Adipocyte (in vitro differentiated cells): Measurements from ENCODE around the gene KSR2.
"Not testable (repeated sequence)": the region's sequence is repeated elsewhere in the genome, so short reads cannot be mapped to it uniquely, and the experiment has no call there.

Source experiments
- DNase-seq: peaks from one replicate; pipeline ENCODE4 v3.0.0-alpha.2; 2015; ENCODE audit warnings: low read depth
- H3K27me3 ChIP-seq: replicated peaks from 2 replicates; pipeline ENCODE4 v1.7.0; 2013; ENCODE audit warnings: mild to moderate bottlenecking, low read length, moderate library complexity; ENCODE audit not compliant: control insufficient read depth, insufficient read depth
- H3K36me3 ChIP-seq: 2 replicates; pipeline ENCODE4 v1.7.0; 2013; ENCODE audit warnings: low read length, mild to moderate bottlenecking, moderate library complexity; ENCODE audit not compliant: control insufficient read depth, insufficient read depth, severe bottlenecking
- H3K4me1 ChIP-seq: 2 replicates; pipeline ENCODE4 v1.7.0; 2013; ENCODE audit warnings: mild to moderate bottlenecking, low read length, moderate library complexity; ENCODE audit not compliant: control insufficient read depth, insufficient read depth
- H3K4me3 ChIP-seq: 2 replicates; pipeline ENCODE4 v1.7.0; 2013; ENCODE audit warnings: mild to moderate bottlenecking, low read length, moderate library complexity
- H3K9ac ChIP-seq: 2 replicates; pipeline ENCODE4 v1.7.0; 2013; ENCODE audit warnings: mild to moderate bottlenecking, low read length, moderate library complexity
- H3K9me3 ChIP-seq: 2 replicates; pipeline ENCODE4 v1.7.0; 2013; ENCODE audit warnings: mild to moderate bottlenecking, low read length, moderate library complexity; ENCODE audit not compliant: control insufficient read depth

The KSR2 gene

DNA sequence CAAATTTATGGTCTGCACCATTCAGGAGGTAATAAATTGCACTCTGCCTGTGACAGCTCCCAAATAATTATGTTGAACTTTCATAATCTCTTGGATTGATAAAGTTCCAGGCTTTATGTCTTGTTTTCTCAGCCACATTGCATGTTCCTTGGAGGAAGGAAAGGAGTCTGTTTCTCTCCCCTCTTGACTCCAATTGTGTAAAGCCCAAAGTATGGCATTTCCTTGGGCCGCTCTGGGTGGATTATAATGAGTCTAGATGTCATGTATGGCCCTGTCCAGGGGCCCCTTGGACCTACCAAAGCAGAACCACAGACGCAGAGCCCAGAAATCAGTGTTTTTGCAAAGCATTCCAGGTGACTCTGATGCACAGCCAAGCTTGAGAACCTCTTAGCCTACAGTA, 160.8 kb downstream of the KSR2 start:
- Histone ChIP-seq H3K4me1 (no peaks in the 10 kb centered on the region), H3K9ac (no peak overlapping the region), H3K9me3 (no peaks in the 10 kb centered on the region), H3K27me3 (peaks cover 20% of the 10 kb centered on the region), H3K36me3 (no peaks in the 10 kb centered on the region), H3K4me3 (no peak overlapping the region)
- DNase-seq = no peak

DNA sequence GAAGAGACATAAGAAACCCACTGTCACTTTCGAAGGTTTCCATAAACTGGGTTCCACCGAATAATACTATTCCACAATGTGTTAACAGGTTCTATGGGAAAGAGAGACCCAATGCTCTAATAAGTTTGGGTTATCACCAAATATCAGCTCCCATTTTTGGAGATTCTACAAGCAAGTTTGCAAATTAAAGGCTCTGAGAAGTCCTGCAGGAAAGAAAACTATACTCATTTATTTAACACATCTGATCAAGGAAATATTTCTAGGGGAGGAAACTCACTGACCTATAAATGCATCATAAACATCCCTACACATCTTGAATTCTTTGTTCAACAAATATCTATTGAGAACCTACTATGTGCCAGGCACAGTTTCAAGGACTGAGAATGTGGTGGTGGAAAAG, 161.4 kb downstream of the KSR2 start:
- no peaks in the 10 kb centered on the region for H3K9me3 ChIP-seq
- no peak overlapping the region for H3K4me3 ChIP-seq
- no peak overlapping the region for H3K9ac ChIP-seq
- no peaks in the 10 kb centered on the region for H3K36me3 ChIP-seq
- H3K27me3 ChIP-seq = peaks cover 20% of the 10 kb centered on the region
- no peak for DNase-seq
- no peaks in the 10 kb centered on the region for H3K4me1 ChIP-seq

DNA sequence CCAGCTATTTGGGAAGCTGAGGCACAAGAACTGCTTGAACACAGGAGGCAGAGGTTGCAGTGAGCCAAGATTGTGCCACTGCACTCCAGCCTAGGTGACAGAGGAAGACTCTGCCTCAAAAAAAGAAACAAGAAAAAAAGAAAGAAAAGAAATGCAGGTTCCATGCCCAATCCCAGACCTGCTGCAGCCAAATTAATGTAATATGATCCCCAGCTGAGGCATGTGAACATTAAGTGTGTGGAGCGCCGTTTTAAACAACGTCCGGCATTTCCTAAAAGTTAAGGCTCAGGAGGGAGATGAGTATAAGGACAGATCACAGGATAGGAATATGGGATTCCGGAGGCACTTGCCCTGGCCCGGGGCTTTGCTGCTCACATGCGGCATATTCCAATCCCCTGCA, 162.9 kb downstream of the KSR2 start:
- DNase-seq = no peak
- peaks cover 15% of the 10 kb centered on the region for H3K27me3 ChIP-seq
- no peaks in the 10 kb centered on the region for H3K4me1 ChIP-seq

DNA sequence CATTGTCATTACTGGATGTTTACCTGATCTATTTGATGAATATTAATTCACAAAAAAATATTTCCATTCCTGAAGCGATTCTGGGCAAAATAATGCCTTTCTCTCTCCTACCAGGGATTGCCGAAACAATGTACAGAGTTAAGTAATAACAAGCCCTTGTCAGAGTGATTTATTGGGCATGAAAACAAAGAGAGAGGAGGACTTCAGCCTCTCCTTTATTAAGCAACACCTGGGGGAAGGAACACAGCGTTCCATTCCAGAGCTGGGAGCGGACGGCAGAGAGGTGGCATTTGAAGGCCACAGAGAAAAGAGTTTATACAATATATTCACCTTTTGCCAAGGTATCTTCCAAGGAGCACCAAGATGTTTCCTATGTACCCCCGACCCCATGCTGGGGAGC, 165.8 kb downstream of the KSR2 start:
- no peak for DNase-seq
- Histone ChIP-seq H3K4me1 (no peaks in the 10 kb centered on the region), H3K9me3 (no peaks in the 10 kb centered on the region)

More for the DNA sequence above, 162.9 kb downstream of the KSR2 start:
- H3K9me3 ChIP-seq = no peaks in the 10 kb centered on the region
- no peak overlapping the region for H3K9ac ChIP-seq
- no peaks in the 10 kb centered on the region for H3K36me3 ChIP-seq
- no peak overlapping the region for H3K4me3 ChIP-seq

DNA sequence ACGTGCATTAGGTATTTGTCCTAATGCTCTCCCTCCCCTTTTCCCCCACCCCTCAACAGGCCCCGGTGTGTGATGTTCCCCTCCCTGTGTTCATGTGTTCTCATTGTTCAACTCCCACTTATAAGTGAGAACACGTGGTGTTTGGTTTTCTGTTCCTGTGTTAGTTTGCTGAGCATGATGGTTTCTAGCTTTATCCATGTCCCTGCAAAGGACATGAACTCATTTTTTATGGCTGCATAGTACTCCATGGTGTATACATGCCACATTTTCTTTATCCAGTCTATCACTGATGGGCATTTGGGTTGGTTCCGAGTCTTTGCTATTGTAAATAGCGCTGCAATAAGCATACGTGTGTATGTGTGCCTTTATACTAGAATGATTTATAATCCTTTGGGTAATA, 168.1 kb downstream of the KSR2 start:
- H3K9ac ChIP-seq, DNase-seq, H3K36me3 ChIP-seq, H3K9me3 ChIP-seq, H3K4me1 ChIP-seq, H3K27me3 ChIP-seq, H3K4me3 ChIP-seq: not testable (repeated sequence)

More for the DNA sequence above, 165.8 kb downstream of the KSR2 start:
- Histone ChIP-seq H3K9ac (no peak overlapping the region), H3K4me3 (no peak overlapping the region), H3K27me3 (peaks cover 15% of the 10 kb centered on the region), H3K36me3 (no peaks in the 10 kb centered on the region)

DNA sequence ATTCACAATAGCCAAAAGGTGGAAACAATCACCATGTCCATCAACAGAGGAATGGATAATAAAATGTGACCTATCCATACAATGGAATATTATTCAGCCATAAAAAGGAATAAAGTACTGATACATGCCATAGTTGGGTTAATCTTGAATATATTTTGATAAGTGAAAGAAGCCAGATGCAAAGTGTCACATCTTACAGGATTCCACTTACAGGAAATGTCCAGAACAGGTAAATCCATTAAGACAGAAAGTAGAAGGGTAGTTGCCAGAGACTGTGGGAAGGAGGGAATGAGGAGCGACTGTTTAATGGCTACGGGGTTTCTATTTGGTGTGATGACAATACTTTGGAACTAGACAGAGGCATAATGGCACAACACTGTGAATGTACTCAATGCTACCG, 171.6 kb downstream of the KSR2 start:
- no peak overlapping the region for H3K9ac ChIP-seq
- peaks cover 3% of the 10 kb centered on the region for H3K27me3 ChIP-seq
- no peaks in the 10 kb centered on the region for H3K4me1 ChIP-seq
- H3K9me3 ChIP-seq = no peaks in the 10 kb centered on the region
- no peak for DNase-seq
- no peak overlapping the region for H3K4me3 ChIP-seq
- no peaks in the 10 kb centered on the region for H3K36me3 ChIP-seq

DNA sequence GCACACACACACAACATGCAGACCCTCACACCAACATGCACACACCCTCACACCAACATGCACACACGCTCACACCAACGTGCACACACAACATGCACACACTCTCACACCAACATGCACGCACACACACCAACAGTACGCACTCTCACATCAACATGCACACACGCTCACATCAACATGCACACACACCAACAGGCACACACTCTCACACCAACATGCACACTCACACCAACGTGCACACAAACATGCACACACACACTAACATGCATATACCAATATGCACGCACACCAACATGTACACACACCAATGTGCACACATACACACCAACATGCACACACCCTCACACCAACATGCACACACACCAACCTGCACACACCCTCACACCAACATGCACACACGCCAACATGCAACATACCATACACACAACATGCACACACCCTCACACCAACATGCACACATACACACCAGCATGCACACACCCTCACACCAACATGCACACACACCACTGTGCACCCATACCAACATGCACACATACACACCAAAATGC, 175.8 kb downstream of the KSR2 start:
- Histone ChIP-seq H3K9me3 (no peaks in the 10 kb centered on the region), H3K4me1 (no peaks in the 10 kb centered on the region), H3K36me3 (no peaks in the 10 kb centered on the region), H3K9ac (no peak overlapping the region), H3K4me3 (no peak overlapping the region), H3K27me3 (peaks cover 19% of the 10 kb centered on the region)
- no peak for DNase-seq

DNA sequence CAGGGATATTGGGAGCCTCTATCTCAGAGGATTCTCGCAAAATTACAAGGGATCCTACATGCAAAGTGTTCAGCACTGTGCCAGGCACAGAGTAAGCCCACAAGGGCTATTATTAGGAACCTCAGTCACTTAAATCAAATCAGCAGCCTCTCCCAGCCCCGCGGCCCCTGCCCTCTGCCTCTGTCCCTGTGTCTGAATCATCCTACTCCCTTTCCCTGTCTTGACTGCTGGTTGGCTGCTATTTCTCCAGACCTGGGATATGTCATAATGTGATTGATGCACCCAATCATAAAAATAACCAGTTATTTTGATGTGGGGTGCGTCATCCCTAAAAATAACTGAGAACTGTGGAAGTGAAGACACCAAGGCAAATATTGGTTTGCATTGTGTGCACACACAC, 176.3 kb downstream of the KSR2 start:
- no peaks in the 10 kb centered on the region for H3K36me3 ChIP-seq
- no peak for DNase-seq
- H3K27me3 ChIP-seq = peaks cover 21% of the 10 kb centered on the region
- no peaks in the 10 kb centered on the region for H3K9me3 ChIP-seq
- H3K4me3 ChIP-seq = no peak overlapping the region
- H3K4me1 ChIP-seq = no peaks in the 10 kb centered on the region
- no peak overlapping the region for H3K9ac ChIP-seq

DNA sequence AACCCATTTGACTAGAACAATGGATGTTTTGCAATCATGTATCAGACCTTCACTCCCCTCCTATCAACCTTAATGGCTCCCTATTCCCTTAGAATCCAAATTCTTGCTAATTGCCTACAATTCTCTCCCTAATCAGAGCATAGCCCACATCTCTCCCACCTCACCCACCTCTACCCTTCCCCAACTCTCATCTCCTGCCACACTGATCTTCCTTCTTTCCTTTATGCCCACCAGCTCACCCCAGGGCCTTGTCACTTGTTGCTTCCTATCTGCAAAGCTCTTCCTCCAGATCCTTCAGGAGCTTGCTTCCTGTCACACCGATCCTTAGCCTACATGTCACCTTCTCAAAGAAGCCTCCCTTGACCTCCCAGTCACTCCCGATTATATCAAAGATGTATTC, 177.8 kb downstream of the KSR2 start:
- Histone ChIP-seq H3K4me3 (no peak overlapping the region), H3K4me1 (no peaks in the 10 kb centered on the region), H3K9me3 (no peaks in the 10 kb centered on the region), H3K36me3 (no peaks in the 10 kb centered on the region), H3K27me3 (peaks cover 18% of the 10 kb centered on the region), H3K9ac (no peak overlapping the region)
- DNase-seq = no peak

DNA sequence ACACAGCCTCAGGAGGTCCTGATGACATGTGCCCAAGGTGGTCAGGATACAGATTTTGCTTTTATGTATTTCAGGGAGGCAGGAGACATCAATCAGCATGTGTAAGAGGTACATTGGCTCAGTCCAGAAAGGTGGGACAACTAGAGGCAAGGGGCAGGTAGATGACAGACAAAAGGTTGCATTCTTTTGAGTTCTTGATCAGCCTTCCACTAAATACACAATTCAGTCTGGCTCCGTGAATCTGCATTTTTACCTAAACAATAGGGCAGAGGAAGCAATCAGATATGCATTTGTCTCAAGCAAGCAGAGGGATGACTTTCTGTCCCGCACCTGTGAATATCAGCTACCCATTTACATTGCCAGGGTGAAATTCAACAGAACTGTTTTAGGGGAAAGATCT, 178.6 kb downstream of the KSR2 start:
- no peak overlapping the region for H3K4me3 ChIP-seq
- H3K36me3 ChIP-seq = no peaks in the 10 kb centered on the region
- H3K9me3 ChIP-seq = no peaks in the 10 kb centered on the region
- DNase-seq = no peak
- peaks cover 18% of the 10 kb centered on the region for H3K27me3 ChIP-seq
- H3K9ac ChIP-seq = no peak overlapping the region
- H3K4me1 ChIP-seq = no peaks in the 10 kb centered on the region

DNA sequence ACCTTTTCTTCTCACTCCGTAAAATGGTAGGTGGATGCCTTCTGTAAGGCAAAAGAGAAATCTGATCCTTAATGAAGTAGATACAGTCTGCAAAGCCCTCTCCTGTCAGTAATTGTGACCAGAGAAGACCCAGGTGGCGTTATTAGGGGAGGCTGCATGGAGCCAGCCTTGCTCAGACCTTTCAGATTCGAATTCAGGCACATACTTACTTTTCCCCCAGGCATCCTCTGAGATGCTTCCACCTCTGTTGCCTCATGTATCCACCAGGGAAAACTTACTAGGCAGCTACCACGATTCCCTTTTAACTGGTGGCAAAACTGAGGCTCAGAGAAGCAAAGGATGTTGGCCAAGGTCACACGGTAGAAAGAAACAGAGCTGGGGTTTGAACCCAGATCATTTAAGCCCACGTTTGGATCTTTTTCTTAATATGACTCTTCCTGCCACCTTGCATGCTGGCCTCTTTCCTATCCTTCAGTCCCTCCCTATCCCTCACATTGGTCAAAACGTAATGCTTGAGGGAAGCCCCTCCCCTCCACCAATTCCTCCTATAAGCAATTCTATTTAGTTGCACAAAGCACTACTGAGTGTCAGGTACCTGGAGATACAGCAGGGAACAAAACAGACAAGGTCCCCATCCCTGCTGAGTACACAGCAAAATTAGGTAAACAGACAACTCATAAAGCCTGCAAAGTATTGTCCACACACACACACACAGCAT, 179.4 kb downstream of the KSR2 start:
- Histone ChIP-seq H3K4me1 (no peaks in the 10 kb centered on the region), H3K36me3 (no peaks in the 10 kb centered on the region), H3K9ac (no peak overlapping the region), H3K9me3 (no peaks in the 10 kb centered on the region), H3K4me3 (no peak overlapping the region), H3K27me3 (peaks cover 18% of the 10 kb centered on the region)
- no peak for DNase-seq

DNA sequence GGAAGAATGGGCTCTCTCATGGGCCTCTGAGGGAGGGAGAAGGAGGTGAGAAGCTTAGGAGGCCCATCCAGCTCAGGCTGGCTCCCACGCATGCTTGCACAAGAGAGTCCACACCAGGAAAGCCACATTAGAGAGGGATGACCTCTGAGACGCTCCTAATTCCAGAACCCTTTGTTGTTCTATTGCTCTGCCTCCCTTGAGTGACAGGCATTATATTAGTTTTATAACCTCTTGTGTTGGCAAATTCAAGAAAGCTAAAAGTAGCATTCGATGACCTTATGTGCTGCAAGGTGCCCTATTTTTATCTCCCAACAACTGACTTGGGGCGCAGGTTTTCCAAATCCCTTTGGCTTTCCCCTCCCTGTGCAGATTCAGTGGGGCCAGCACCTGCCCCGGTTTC, 190.1 kb downstream of the KSR2 start:
- Histone ChIP-seq H3K4me3 (no peak overlapping the region), H3K4me1 (no peaks in the 10 kb centered on the region), H3K9ac (no peak overlapping the region), H3K36me3 (no peaks in the 10 kb centered on the region), H3K9me3 (no peaks in the 10 kb centered on the region), H3K27me3 (peaks cover 32% of the 10 kb centered on the region)
- no peak for DNase-seq
